ENCODE measurements around the gene PAPLN.
"Not testable (repeated sequence)": the region's sequence is repeated elsewhere in the genome, so short reads cannot be mapped to it uniquely, and the experiment has no call there.

Gene PAPLN

GRCh38 chr14:73285979-73286378, 48.7 kb downstream of the PAPLN start:
- FAIRE-seq (no peak), DNase-seq (ENCODE audit: insufficient read length) (no peak)
- TF ChIP-seq POLR2A (IDR thresholded peaks at IDR 0.05; ENCODE audit: low read depth, low read length) (no peak), POLR2AphosphoS5 (IDR thresholded peaks at IDR 0.05; ENCODE audit: low read depth, low read length) (no peak), TAF1 (IDR thresholded peaks at IDR 0.05; ENCODE audit: borderline replicate concordance, low read depth, low read length) (no peak)

- FAIRE-seq: no peak
- TF ChIP-seq POLR2AphosphoS5 (IDR thresholded peaks at IDR 0.05; ENCODE audit: low read depth, low read length): no peak
- TF ChIP-seq TAF1 (IDR thresholded peaks at IDR 0.05; ENCODE audit: borderline replicate concordance, low read depth, low read length): no peak
- no peak for DNase-seq (ENCODE audit: insufficient read length)
Measured at GRCh38 chr14:73286598-73286997, 49.3 kb downstream of the PAPLN start.

GRCh38 chr14:73287071-73287470, 49.8 kb downstream of the PAPLN start:
- FAIRE-seq: no peak
- no peak for DNase-seq (ENCODE audit: insufficient read length)
- TF ChIP-seq TAF1 (IDR thresholded peaks at IDR 0.05; ENCODE audit: borderline replicate concordance, low read depth, low read length): no peak
- no peak for TF ChIP-seq POLR2A (IDR thresholded peaks at IDR 0.05; ENCODE audit: low read depth, low read length)
- no peak for TF ChIP-seq POLR2AphosphoS5 (IDR thresholded peaks at IDR 0.05; ENCODE audit: low read depth, low read length)

- FAIRE-seq (peak; percentile 69), DNase-seq (ENCODE audit: insufficient read length) (no peak)
- TF ChIP-seq POLR2AphosphoS5 (IDR thresholded peaks at IDR 0.05; ENCODE audit: low read depth, low read length): no peak
- no peak for TF ChIP-seq POLR2A (IDR thresholded peaks at IDR 0.05; ENCODE audit: low read depth, low read length)
- no peak for TF ChIP-seq TAF1 (IDR thresholded peaks at IDR 0.05; ENCODE audit: borderline replicate concordance, low read depth, low read length)
Measured at GRCh38 chr14:73289308-73289707, 52.0 kb downstream of the PAPLN start.

- no peak for FAIRE-seq
- no peak for TF ChIP-seq TAF1 (IDR thresholded peaks at IDR 0.05; ENCODE audit: borderline replicate concordance, low read depth, low read length)
- no peak for TF ChIP-seq POLR2A (IDR thresholded peaks at IDR 0.05; ENCODE audit: low read depth, low read length)
- no peak for TF ChIP-seq POLR2AphosphoS5 (IDR thresholded peaks at IDR 0.05; ENCODE audit: low read depth, low read length)
- no peak for DNase-seq (ENCODE audit: insufficient read length)
Measured at GRCh38 chr14:73289729-73290128, 52.4 kb downstream of the PAPLN start.

GRCh38 chr14:73290279-73290678, 53.0 kb downstream of the PAPLN start:
- DNase-seq (ENCODE audit: insufficient read length) (no peak), FAIRE-seq (peak; percentile 87)
- TF ChIP-seq TAF1 (IDR thresholded peaks at IDR 0.05; ENCODE audit: borderline replicate concordance, low read depth, low read length) (no peak), POLR2AphosphoS5 (IDR thresholded peaks at IDR 0.05; ENCODE audit: low read depth, low read length) (no peak), POLR2A (IDR thresholded peaks at IDR 0.05; ENCODE audit: low read depth, low read length) (no peak)

GRCh38 chr14:73293782-73294781, 56.8 kb downstream of the PAPLN start:
- FAIRE-seq (no peak), DNase-seq (ENCODE audit: insufficient read length) (no peak)
- TF ChIP-seq POLR2A (IDR thresholded peaks at IDR 0.05; ENCODE audit: low read depth, low read length): no peak
- TF ChIP-seq TAF1 (IDR thresholded peaks at IDR 0.05; ENCODE audit: borderline replicate concordance, low read depth, low read length): no peak
- TF ChIP-seq POLR2AphosphoS5 (IDR thresholded peaks at IDR 0.05; ENCODE audit: low read depth, low read length): no peak

- DNase-seq (ENCODE audit: insufficient read length): no peak
- TF ChIP-seq TAF1 (IDR thresholded peaks at IDR 0.05; ENCODE audit: borderline replicate concordance, low read depth, low read length): no peak
- TF ChIP-seq POLR2A (IDR thresholded peaks at IDR 0.05; ENCODE audit: low read depth, low read length): no peak
- no peak for TF ChIP-seq POLR2AphosphoS5 (IDR thresholded peaks at IDR 0.05; ENCODE audit: low read depth, low read length)
- FAIRE-seq: peak; percentile 73
Measured at GRCh38 chr14:73295198-73295796, 58.0 kb downstream of the PAPLN start.

GRCh38 chr14:73305499-73305898, 68.2 kb downstream of the PAPLN start:
- DNase-seq (ENCODE audit: insufficient read length) (no peak), FAIRE-seq (no peak)
- TF ChIP-seq POLR2AphosphoS5 (IDR thresholded peaks at IDR 0.05; ENCODE audit: low read depth, low read length) (no peak), POLR2A (IDR thresholded peaks at IDR 0.05; ENCODE audit: low read depth, low read length) (no peak), TAF1 (IDR thresholded peaks at IDR 0.05; ENCODE audit: borderline replicate concordance, low read depth, low read length) (no peak)

- DNase-seq (ENCODE audit: insufficient read length): no peak
- FAIRE-seq: no peak
- TF ChIP-seq POLR2AphosphoS5 (IDR thresholded peaks at IDR 0.05; ENCODE audit: low read depth, low read length): no peak
- TF ChIP-seq TAF1 (IDR thresholded peaks at IDR 0.05; ENCODE audit: borderline replicate concordance, low read depth, low read length): no peak
- no peak for TF ChIP-seq POLR2A (IDR thresholded peaks at IDR 0.05; ENCODE audit: low read depth, low read length)
Measured at GRCh38 chr14:73307261-73307660, 70.0 kb downstream of the PAPLN start.

- DNase-seq (ENCODE audit: insufficient read length); FAIRE-seq: not testable (repeated sequence)
Measured at GRCh38 chr14:73309207-73309606, 71.9 kb downstream of the PAPLN start.

GRCh38 chr14:73311708-73312030, 74.4 kb downstream of the PAPLN start:
- DNase-seq (ENCODE audit: insufficient read length): no peak
- FAIRE-seq: no peak
- TF ChIP-seq POLR2A (IDR thresholded peaks at IDR 0.05; ENCODE audit: low read depth, low read length): no peak
- TF ChIP-seq TAF1 (IDR thresholded peaks at IDR 0.05; ENCODE audit: borderline replicate concordance, low read depth, low read length): no peak
- TF ChIP-seq POLR2AphosphoS5 (IDR thresholded peaks at IDR 0.05; ENCODE audit: low read depth, low read length): no peak

Measured in GM12892 (cell line).